Retinal pigment epithelial cell (primary cell): Measurements from ENCODE around the gene LRRC59.

Experiments used
- DNase-seq: peaks from one replicate; pipeline ENCODE4 v3.0.0-alpha.2; 2010; ENCODE audit warnings: low read depth
- H3K4me3 ChIP-seq: 2 replicates; pipeline ENCODE4 v1.5.1; 2011; ENCODE audit warnings: mild to moderate bottlenecking, low read length, control low read depth, moderate library complexity
- TF ChIP-seq, protein P1 (sequence below): conservative IDR thresholded peaks from 2 replicates; pipeline ENCODE4 v1.5.1; 2011; ENCODE audit warnings: low read depth, low read length, control low read depth, inconsistent platforms

Gene LRRC59

DNA sequence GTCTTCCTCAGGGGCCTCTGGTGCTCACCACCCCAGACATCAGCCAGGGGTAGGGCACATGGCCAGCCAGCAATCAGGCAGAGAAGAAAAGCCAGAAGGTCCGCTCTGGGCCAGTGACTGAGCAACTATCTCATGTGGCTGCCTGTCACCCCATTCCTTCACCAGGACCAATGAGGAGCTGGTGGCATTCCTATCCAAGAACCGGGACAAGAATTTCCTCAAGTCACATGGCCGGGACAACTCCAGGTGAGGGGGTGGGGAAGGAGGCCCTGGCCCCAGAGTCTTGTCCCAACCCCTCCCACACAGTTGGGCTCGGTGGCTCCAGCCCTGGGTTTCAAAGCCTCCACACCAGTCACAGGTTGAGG lies 42.0 kb downstream of the LRRC59 start:
- TF ChIP-seq, protein P1, sequence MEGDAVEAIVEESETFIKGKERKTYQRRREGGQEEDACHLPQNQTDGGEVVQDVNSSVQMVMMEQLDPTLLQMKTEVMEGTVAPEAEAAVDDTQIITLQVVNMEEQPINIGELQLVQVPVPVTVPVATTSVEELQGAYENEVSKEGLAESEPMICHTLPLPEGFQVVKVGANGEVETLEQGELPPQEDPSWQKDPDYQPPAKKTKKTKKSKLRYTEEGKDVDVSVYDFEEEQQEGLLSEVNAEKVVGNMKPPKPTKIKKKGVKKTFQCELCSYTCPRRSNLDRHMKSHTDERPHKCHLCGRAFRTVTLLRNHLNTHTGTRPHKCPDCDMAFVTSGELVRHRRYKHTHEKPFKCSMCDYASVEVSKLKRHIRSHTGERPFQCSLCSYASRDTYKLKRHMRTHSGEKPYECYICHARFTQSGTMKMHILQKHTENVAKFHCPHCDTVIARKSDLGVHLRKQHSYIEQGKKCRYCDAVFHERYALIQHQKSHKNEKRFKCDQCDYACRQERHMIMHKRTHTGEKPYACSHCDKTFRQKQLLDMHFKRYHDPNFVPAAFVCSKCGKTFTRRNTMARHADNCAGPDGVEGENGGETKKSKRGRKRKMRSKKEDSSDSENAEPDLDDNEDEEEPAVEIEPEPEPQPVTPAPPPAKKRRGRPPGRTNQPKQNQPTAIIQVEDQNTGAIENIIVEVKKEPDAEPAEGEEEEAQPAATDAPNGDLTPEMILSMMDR, result no peak
- H3K4me3 ChIP-seq, result no peak overlapping the region
- DNase-seq, result no peak

DNA sequence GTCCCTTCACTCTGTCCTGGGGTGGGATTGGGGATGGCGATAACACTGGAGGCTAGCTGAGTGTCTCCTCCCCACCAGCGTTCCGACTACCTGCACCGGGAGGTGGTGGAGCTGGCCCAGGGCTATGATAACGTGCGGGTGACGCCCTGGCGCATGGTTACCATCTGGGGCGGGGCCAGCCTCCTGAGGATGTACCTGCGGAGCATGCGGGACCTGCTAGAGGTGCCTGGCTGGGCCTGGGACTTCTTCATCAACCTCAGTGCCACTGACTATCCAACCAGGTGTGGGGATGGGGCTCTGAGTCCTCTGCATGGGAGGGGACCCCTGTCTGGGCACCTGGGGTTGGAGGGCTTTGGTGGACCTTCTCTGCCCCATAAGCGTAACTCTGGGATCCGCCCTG lies 42.5 kb downstream of the LRRC59 start:
- H3K4me3 ChIP-seq, result no peak overlapping the region
- no peak for DNase-seq
- TF ChIP-seq, protein P1, result no peak

DNA sequence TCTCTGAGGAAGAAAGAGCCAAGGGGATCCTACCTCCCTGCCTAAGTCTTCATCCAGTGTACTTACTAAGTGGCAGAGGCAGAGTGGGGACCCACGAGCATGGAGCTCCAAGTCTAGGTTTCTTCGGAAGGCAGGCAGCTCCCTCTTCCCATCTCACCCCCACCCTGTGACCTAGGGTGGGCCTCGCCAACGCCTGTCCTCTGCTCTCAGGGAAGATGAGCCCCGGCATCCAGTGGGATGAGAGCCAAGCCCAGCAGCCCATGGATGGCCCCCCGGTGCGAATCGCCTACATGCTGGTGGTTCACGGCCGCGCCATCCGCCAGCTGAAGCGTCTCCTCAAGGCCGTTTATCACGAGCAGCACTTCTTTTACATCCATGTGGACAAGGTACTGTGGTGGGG lies 43.1 kb downstream of the LRRC59 start:
- H3K4me3 ChIP-seq, result no peak overlapping the region
- TF ChIP-seq, protein P1, result no peak
- no peak for DNase-seq

DNA sequence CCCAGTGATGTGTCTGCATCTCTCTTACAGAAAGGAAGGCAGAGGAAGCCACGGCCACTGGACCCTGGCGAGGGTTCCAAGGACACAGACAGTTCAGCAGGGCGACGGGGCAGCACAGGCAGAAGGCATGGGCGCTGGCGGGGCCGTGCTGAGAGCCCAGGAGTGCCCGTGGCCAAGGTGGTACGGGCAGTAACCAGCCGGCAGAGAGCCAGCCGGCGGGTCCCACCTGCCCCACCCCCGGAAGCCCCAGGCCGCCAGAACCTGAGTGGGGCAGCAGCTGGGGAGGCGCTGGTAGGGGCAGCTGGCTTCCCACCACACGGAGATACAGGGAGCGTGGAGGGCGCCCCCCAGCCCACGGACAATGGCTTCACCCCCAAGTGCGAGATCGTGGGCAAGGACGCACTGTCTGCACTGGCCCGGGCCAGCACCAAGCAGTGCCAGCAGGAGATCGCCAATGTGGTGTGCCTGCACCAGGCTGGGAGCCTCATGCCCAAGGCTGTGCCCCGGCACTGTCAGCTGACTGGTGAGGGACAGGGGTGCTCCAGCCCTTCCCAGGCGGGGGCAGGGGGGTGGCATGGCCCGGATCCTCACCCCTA lies 43.6 kb downstream of the LRRC59 start:
- DNase-seq, result no peak
- TF ChIP-seq, protein P1, result no peak
- no peak overlapping the region for H3K4me3 ChIP-seq

DNA sequence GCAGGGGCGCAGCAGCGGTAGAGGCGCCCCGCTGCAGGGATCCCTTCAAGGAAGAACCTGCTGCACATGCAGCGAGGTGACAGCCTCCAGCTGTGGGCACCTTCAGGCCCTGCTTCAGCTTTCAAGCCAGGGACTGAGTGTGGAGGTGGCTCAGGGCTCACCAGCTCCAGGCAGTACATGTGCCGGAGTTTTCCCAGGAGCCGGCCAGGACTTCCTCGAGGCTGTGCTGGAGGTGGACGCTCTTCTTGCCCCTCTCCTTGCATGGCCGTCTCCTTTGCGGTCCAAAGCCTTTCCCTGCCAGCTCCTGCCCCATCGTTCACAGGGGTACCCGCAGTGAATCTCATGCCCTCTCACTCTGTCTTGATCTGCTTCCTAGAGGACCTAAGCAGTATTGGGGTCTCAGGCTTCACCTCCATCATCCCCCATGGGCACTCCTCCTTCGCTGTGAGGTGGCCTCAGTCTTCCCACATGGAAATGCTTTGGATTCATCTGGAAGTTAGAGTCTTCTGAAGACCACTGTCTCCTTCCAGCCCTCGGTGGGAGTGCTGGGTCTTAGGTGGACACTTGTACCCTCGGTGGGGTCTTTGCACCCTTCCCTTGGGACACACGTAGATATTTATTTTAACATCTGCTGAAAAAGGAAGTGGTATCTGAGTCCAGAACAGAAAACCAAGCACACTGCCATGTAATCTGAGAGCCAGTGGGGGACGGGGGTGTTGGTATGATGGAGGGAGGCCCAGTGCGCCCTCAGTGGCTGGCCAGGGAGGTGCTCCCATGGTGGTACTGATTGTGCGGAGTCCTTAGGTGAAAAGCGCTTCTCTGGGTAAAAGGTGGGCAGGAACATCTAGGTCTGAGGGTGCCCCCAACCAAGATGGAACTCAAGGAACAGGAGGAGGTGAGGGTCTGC lies 44.4 kb downstream of the LRRC59 start:
- TF ChIP-seq, protein P1, result no peak
- H3K4me3 ChIP-seq, result no peak overlapping the region
- DNase-seq, result no peak

DNA sequence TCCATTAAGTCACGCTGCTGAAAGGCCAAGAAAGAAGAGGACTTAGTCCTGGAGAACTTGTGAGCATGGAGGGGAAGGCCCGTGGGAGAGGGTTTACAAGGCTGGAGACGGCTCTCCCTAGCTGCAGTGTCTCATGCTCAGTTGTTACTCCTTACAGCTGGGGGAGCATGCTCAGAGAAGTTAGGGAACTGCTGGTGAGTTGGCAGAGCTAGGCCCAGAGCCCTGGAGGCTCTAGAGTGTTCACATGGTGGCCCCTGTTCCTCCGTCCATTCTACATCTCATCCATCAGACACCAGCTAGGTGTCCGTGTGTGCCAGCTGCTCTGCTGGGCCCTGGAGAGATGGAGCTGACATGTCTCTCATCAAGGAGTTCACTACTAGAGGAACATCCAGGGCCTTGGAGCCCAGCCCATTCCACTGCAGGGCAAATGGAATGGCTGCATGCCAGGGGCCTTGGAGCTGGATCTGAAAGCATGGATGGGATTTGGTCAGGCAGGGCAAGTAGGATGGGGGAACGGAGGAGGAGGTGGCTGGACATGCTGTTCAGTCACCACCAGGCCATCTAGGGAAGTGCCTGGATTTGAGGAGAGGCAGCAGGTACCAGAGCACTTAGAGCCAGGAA lies 45.1 kb downstream of the LRRC59 start:
- no peak overlapping the region for H3K4me3 ChIP-seq
- TF ChIP-seq, protein P1, result no peak
- no peak for DNase-seq
